ENCODE data around the gene EGFL6.

GRCh38 chrX:13538414-13538813 lies 31.0 kb upstream of the EGFL6 start:
- TF ChIP-seq CTCF (IDR thresholded peaks at IDR 0.05) (no peak), ZFX (IDR thresholded peaks at IDR 0.05; ENCODE audit: borderline replicate concordance) (no peak)
